Activated CD4-positive, alpha-beta memory T cell treated with anti-CD3 and anti-CD28 coated beads, Interleukin-2, amount 10 ng/mL, durations not matched to agents 7 days and 5 days (primary cell): ENCODE measurements around the gene ATAD3C. TPM values are rescaled to one million over a fixed set of nuclear protein-coding genes. Genes with fewer than 3 reads are reported as not detected.
A peak's percentile ranks its signal among the peaks of the same experiment; 100 is the strongest.
"Not testable (repeated sequence)": the region's sequence is repeated elsewhere in the genome, so short reads cannot be mapped to it uniquely, and the experiment has no call there.

Experiments
- CTCF ChIA-PET: fragments of 350-600 bp; sonication (Branson Sonifier 250); formaldehyde crosslinking; loops from one replicate; lab custom pipeline; 2021; ENCODE audit warnings: antibody characterized with exemption, inconsistent platforms; lab: Charles Lee
- POLR2A ChIA-PET: fragments of 350-600 bp; sonication (Branson Sonifier 250); formaldehyde crosslinking; loops from one replicate; lab custom pipeline; 2021; ENCODE audit warnings: antibody characterized with exemption; lab: Charles Lee
- DNase-seq: peaks from one replicate; pipeline ENCODE4 v3.0.0-alpha.2; 2020
- H3K27ac Mint-ChIP-seq: one replicate; pipeline ENCODE4 v1.8.0; 2021; ENCODE audit warnings: mild to moderate bottlenecking, mixed read lengths
- H3K27me3 Mint-ChIP-seq: one replicate; pipeline ENCODE4 v1.8.0; 2021; ENCODE audit warnings: mixed read lengths
- H3K36me3 Mint-ChIP-seq: one replicate; pipeline ENCODE4 v1.8.0; 2021; ENCODE audit warnings: low read depth, mixed read lengths
- H3K4me1 Mint-ChIP-seq: one replicate; pipeline ENCODE4 v1.8.0; 2021; ENCODE audit warnings: mixed read lengths
- H3K4me3 Mint-ChIP-seq: one replicate; pipeline ENCODE4 v1.8.0; 2021; ENCODE audit warnings: mild to moderate bottlenecking, mixed read lengths
- H3K9me3 Mint-ChIP-seq: one replicate; pipeline ENCODE4 v1.8.0; 2021; ENCODE audit warnings: mixed read lengths
- total RNA-seq, 2 experiments: library from RNA; stranded (reverse); gene quantifications; one replicate each; pipeline ENCODE4 v1.2.3, GENCODE V29; 2021

Gene ATAD3C, protein sequence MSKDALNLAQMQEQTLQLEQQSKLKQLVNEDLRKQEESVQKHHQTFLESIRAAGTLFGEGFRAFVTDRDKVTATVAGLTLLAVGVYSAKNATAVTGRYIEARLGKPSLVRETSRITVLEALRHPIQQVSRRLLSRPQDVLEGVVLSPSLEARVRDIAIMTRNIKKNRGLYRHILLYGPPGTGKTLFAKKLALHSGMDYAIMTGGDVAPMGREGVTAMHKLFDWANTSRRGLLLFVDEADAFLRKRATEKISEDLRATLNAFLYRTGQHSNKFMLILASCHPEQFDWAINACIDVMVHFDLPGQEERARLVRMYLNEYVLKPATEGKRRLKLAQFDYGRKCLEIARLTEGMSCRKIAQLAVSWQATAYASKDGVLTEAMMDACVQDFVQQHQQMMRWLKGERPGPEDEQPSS
- 1 to 10 TPM in 1 of 2 experiments, under 1 TPM in 1; 0.98 to 1.4 TPM for total RNA-seq

- H3K4me3 Mint-ChIP-seq = no peak within 1 kb of the TSS
- POLR2A ChIA-PET = no interaction called here
- no peaks in the 10 kb centered on the region for H3K36me3 Mint-ChIP-seq
- no peaks in the 10 kb centered on the region for H3K9me3 Mint-ChIP-seq
- no peaks in the 10 kb centered on the region for H3K4me1 Mint-ChIP-seq
- H3K27me3 Mint-ChIP-seq = peaks cover 4% of the 10 kb centered on the region
- CTCF ChIA-PET = no interaction called here
- no peak within 1 kb of the TSS for H3K27ac Mint-ChIP-seq
- no peak for DNase-seq
Measured at GRCh38 chr1:1449099-1449739, at the start of gene ATAD3C. ATAD3C (plus strand) TSS chr1:1449689; CDS start chr1:1450684, 995 bp downstream.

DNA sequence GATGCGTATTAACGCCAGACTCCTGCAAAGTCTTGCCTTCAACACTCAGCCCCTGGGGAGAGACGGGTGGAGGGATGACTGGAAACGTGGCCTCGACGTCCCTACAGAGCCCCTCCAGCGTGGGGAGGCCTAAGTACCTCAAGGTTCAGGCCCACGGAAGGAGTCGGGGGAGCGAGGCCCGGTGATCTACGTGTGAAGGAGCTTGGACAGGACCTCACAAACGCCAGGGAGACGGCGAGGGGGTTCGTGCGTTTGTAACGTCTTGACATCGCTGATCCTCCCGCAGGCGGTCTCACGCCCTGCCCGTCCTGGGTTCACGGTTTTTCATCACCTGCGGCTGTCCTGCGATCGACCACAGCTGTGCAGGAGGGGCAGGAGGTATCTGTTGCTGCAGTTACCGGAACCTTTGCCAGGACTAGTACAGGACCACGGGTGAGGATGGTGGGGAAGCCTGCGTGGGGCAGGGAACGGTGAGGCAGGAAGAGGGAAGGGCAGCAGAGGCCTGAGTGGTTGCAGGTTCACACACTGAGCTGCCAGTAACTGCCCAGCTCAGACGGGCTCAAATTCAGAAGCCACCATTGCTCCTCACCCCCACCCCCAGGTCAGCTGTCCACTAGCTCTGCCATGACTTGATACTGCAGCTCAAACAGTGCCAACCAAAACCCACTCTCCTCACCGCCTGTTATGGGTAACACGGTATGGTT, 49.5 kb upstream of the ATAD3C start:
- Mint-ChIP-seq H3K27me3 (no peaks in the 10 kb centered on the region), H3K4me1 (peaks cover 58% of the 10 kb centered on the region), H3K27ac (peak overlapping the region; percentile 81), H3K4me3 (peak overlapping the region; percentile 85), H3K36me3 (peaks cover 67% of the 10 kb centered on the region), H3K9me3 (no peaks in the 10 kb centered on the region)
- CTCF ChIA-PET = interaction anchor here (0.6 to 2.6 kb wide), 7 partner anchors 7 to 147 kb away, joined by 3 to 11 read pairs (median 4); partner anchors contain the start of gene MRPL20
- POLR2A ChIA-PET = interaction anchor here (0.7 to 4.2 kb wide), 13 partner anchors 7 to 379 kb away, joined by 3 to 51 read pairs (median 5); partner anchors contain the start of genes AURKAIP1 and MRPL20
- DNase-seq = peak; percentile 45

DNA sequence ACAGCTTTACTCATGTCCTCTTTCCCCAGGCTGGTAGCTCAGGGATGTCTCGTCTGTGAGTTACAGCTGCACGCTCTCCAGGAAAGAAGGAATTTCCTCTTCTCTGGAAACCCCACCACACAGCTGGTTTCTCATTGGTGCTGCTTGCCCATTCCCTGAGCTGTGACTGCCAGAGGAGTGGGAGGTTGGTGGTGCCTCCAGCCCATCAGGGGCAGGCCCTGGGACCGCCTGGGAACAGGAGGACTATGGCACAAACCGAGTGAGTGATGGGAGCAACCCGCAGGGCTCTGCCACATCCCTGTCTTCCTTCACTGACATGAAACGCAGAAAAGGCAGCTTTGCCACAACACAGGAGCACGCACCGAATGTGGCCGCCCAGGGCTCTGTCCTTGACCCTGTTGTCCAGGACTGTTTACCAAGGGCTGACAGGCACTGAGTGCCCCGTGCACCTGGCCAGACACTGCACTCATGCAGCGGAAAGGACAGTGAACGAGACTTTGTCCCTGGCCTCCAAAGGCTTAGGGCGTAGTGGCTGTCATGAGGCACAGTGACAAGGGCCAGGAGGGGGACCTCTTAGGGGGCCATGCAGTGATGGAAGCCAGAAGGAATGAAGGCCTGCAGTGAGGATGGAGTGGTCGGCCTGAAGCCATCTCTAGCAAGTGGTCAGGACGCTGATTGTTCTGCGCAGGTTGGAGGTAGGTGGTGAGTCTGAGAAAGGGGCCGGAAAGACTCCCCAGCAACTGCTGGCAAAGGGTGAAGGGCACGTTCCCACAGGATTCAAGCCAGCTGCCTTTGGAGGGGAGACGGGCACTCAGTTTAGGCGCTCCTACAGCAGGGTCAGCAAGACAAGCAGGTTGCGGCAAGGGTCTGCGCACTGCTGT, 48.7 kb upstream of the ATAD3C start:
- H3K4me1 Mint-ChIP-seq = peaks cover 59% of the 10 kb centered on the region
- no peaks in the 10 kb centered on the region for H3K27me3 Mint-ChIP-seq
- peaks cover 66% of the 10 kb centered on the region for H3K36me3 Mint-ChIP-seq
- peak overlapping the region; percentile 85 for H3K4me3 Mint-ChIP-seq
- peak overlapping the region; percentile 81 for H3K27ac Mint-ChIP-seq
- ChIA-PET CTCF (interaction anchor here (0.6 to 1.9 kb wide), 4 partner anchors 28 to 146 kb away, joined by 3 to 5 read pairs (median 4); no protein-coding TSS in a partner anchor), POLR2A (interaction anchor here (0.7 to 4.2 kb wide), 10 partner anchors 7 to 379 kb away, joined by 3 to 51 read pairs (median 4); partner anchors contain the start of genes AURKAIP1 and MRPL20)
- no peaks in the 10 kb centered on the region for H3K9me3 Mint-ChIP-seq
- no peak for DNase-seq

- peak overlapping the region; percentile 16 for H3K27ac Mint-ChIP-seq
- no peak for DNase-seq
- peak overlapping the region; percentile 44 for H3K4me3 Mint-ChIP-seq
- POLR2A ChIA-PET = interaction anchor here (1.0 to 1.5 kb wide), 3 partner anchors 23 to 76 kb away, joined by 3 to 7 read pairs (median 4); partner anchors contain the start of gene AURKAIP1
- H3K9me3 Mint-ChIP-seq = no peaks in the 10 kb centered on the region
- CTCF ChIA-PET = interaction anchor here (1.9 kb wide), 1 partner anchor 40 kb away, joined by 4 read pairs; no protein-coding TSS in a partner anchor
- peaks cover 73% of the 10 kb centered on the region for H3K36me3 Mint-ChIP-seq
- no peaks in the 10 kb centered on the region for H3K27me3 Mint-ChIP-seq
- H3K4me1 Mint-ChIP-seq = peaks cover 66% of the 10 kb centered on the region
Measured at GRCh38 chr1:1401457-1402010, 48.0 kb upstream of the ATAD3C start.

- H3K36me3 Mint-ChIP-seq = peaks cover 74% of the 10 kb centered on the region
- H3K27ac Mint-ChIP-seq = peak overlapping the region; percentile 52
Measured at GRCh38 chr1:1402072-1402900, 47.2 kb upstream of the ATAD3C start.

GRCh38 chr1:1402901-1403392, 46.5 kb upstream of the ATAD3C start:
- H3K36me3 Mint-ChIP-seq = peaks cover 67% of the 10 kb centered on the region
- CTCF ChIA-PET = interaction anchor here (1.0 kb wide), 2 partner anchors 12 to 102 kb away, joined by 3 read pairs; no protein-coding TSS in a partner anchor
- H3K9me3 Mint-ChIP-seq, H3K4me3 Mint-ChIP-seq, DNase-seq, H3K27me3 Mint-ChIP-seq, H3K27ac Mint-ChIP-seq: not testable (repeated sequence)
- POLR2A ChIA-PET = interaction anchor here (1.3 kb wide), 1 partner anchor 31 kb away, joined by 3 read pairs; no protein-coding TSS in a partner anchor
- H3K4me1 Mint-ChIP-seq = peaks cover 63% of the 10 kb centered on the region

More at GRCh38 chr1:1402072-1402900, 47.2 kb upstream of the ATAD3C start:
- Mint-ChIP-seq H3K4me3 (peak overlapping the region; percentile 44), H3K27me3 (no peaks in the 10 kb centered on the region), H3K4me1 (peaks cover 66% of the 10 kb centered on the region), H3K9me3 (no peaks in the 10 kb centered on the region)
- ChIA-PET POLR2A (interaction anchor here (1.1 to 1.5 kb wide), 3 partner anchors 24 to 30 kb away, joined by 3 to 7 read pairs (median 4); partner anchors contain the start of gene AURKAIP1), CTCF (interaction anchor here (1.0 to 1.9 kb wide), 3 partner anchors 11 to 102 kb away, joined by 3 to 4 read pairs (median 3); no protein-coding TSS in a partner anchor)
- peak; percentile 38 for DNase-seq

- Mint-ChIP-seq H3K4me1 (peaks cover 65% of the 10 kb centered on the region), H3K36me3 (peaks cover 62% of the 10 kb centered on the region), H3K9me3 (no peaks in the 10 kb centered on the region), H3K27me3 (no peaks in the 10 kb centered on the region), H3K27ac (no peak overlapping the region), H3K4me3 (no peak overlapping the region)
- no peak for DNase-seq
- POLR2A ChIA-PET = interaction anchor here (0.6 kb wide), 1 partner anchor 162 kb away, joined by 3 read pairs; no protein-coding TSS in a partner anchor
- CTCF ChIA-PET = no interaction called here
Measured at GRCh38 chr1:1403653-1404052, 45.8 kb upstream of the ATAD3C start.

DNA sequence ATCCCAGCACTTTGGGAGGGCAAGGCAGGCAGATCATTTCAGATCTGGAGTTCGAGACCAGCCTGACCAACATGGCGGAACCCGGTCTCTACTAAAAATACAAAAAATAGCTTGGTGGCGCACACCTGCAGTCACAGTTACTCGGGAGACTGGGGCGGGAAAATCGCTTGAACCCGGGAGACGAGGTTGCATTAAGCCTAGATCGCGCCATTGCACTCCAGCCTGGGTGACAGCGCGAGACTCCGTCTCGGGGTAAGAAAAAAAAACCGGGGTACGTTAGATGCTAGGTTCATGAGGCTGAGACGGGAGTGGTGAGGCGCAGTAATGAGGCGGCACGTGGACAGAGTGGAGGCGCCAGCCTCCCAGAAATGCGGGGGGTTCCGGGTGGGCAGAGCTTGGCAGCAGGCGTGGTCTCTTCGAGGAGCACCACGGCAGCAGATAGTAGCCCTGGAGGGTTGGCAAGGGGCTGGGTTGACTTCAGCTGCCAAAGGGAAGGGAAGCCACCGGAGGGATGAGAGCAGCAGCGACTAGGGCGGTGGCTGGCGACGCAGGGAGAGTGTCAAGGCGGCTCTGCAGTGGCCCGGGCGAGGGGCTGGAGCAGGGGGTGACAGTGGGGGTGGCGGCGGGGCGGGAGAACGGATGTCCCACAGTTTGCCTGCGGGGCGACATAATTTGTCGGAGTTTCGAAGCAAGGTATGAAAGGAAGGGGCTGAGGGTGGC, 43.2 kb upstream of the ATAD3C start:
- ChIA-PET POLR2A (interaction anchor here (0.6 to 3.8 kb wide), 11 partner anchors 7 to 393 kb away, joined by 3 to 41 read pairs (median 4); partner anchors contain the start of genes ATAD3A, AURKAIP1, CCNL2 and CDK11A), CTCF (interaction anchor here (0.7 to 2.2 kb wide), 3 partner anchors 7 to 31 kb away, joined by 3 to 11 read pairs (median 3); partner anchors contain the start of genes AURKAIP1 and CCNL2)
- no peak for DNase-seq
- peaks cover 48% of the 10 kb centered on the region for H3K36me3 Mint-ChIP-seq
- H3K27me3 Mint-ChIP-seq = no peaks in the 10 kb centered on the region
- H3K27ac Mint-ChIP-seq = peak overlapping the region; percentile 91
- H3K4me3 Mint-ChIP-seq = peak overlapping the region; percentile 91
- no peaks in the 10 kb centered on the region for H3K9me3 Mint-ChIP-seq
- peaks cover 52% of the 10 kb centered on the region for H3K4me1 Mint-ChIP-seq

GRCh38 chr1:1406821-1407635, 42.5 kb upstream of the ATAD3C start, which contains the start of gene MRPL20:
MRPL20 (minus strand) TSS chr1:1407293; CDS start chr1:1407217, 76 bp downstream.
- no peaks in the 10 kb centered on the region for H3K27me3 Mint-ChIP-seq
- DNase-seq = peak; percentile 97
- peak within 1 kb of the TSS; percentile 91 for H3K27ac Mint-ChIP-seq
- H3K4me3 Mint-ChIP-seq = peak within 1 kb of the TSS; percentile 91
- H3K36me3 Mint-ChIP-seq = peaks cover 41% of the 10 kb centered on the region
- H3K9me3 Mint-ChIP-seq = no peaks in the 10 kb centered on the region
- CTCF ChIA-PET = interaction anchor here (1.3 to 2.2 kb wide), 2 partner anchors 8 to 98 kb away, joined by 8 to 11 read pairs; partner anchors contain the start of gene CCNL2
- POLR2A ChIA-PET = interaction anchor here (0.6 to 3.8 kb wide), 14 partner anchors 8 to 321 kb away, joined by 3 to 41 read pairs (median 4); partner anchors contain the start of genes ANKRD65, ATAD3A, AURKAIP1 and CCNL2
- H3K4me1 Mint-ChIP-seq = peaks cover 46% of the 10 kb centered on the region
